Panc1 (cell line): ENCODE measurements around the gene SLC16A6. TPM values are rescaled to one million over a fixed set of nuclear protein-coding genes. Genes with fewer than 3 reads are reported as not detected.

ENCODE experiments used
- ATAC-seq: fragments of 200-7000 bp; cut with Tn5 transposase; 2 replicates; pipeline ENCODE4 v1.9.1; 2020; ENCODE audit warnings: mild to moderate bottlenecking, moderate library complexity
- BruUV-seq: library from RNA; stranded (reverse); fragments of 400-500 nt; replicated peaks from 2 replicates; lab custom pipeline; 2021; lab: Mats Ljungman, UMichigan
- CTCF ChIA-PET: fragments of 300-600 bp; sonication (Branson Sonifier 250); formaldehyde crosslinking; loops from one replicate; lab custom pipeline; 2022; ENCODE audit warnings: antibody characterized with exemption; lab: Charles Lee
- POLR2A ChIA-PET: fragments of 300-600 bp; sonication (Branson Sonifier 250); formaldehyde crosslinking; loops from one replicate; lab custom pipeline; 2022; ENCODE audit warnings: antibody characterized with exemption; lab: Charles Lee
- DNase-seq: peaks from one replicate; pipeline ENCODE4 v3.0.0-alpha.2; 2010; ENCODE audit warnings: low read depth, low spot score
- H3K27ac ChIP-seq: 2 replicates; pipeline ENCODE4 v1.5.1; 2011; ENCODE audit warnings: mild to moderate bottlenecking, low read length, inconsistent platforms
- H3K27me3 ChIP-seq: fragments of 200-500 bp; sonication (Bioruptor generic); 2 replicates; pipeline ENCODE4 v1.6.0; 2014; ENCODE audit warnings: low read length, inconsistent platforms; ENCODE audit not compliant: control insufficient read depth, insufficient read depth
- H3K36me3 ChIP-seq: fragments of 200-500 bp; sonication (Bioruptor generic); 2 replicates; pipeline ENCODE4 v1.5.1; 2014; ENCODE audit warnings: inconsistent platforms, mild to moderate bottlenecking, low read length, moderate library complexity; ENCODE audit not compliant: control insufficient read depth, insufficient read depth
- H3K4me1 ChIP-seq: 2 replicates; pipeline ENCODE4 v1.5.1; 2011; ENCODE audit warnings: inconsistent platforms, mild to moderate bottlenecking, low read length, moderate library complexity; ENCODE audit not compliant: control insufficient read depth, insufficient read depth
- H3K4me3 ChIP-seq, 2 experiments: 2 replicates each; pipeline ENCODE4 v1.5.1; 2011 to 2012; ENCODE audit warnings: low read depth in 2 of 2, low read length in 2 of 2, mild to moderate bottlenecking in 2 of 2, inconsistent platforms in 1 of 2, moderate library complexity in 1 of 2
- H3K9me3 ChIP-seq: fragments of 200-500 bp; sonication (Bioruptor generic); 2 replicates; pipeline ENCODE4 v1.5.1; 2014; ENCODE audit warnings: low read depth, mild to moderate bottlenecking, inconsistent platforms, low read length, moderate library complexity; ENCODE audit not compliant: control insufficient read depth, insufficient read depth
- POLR2AphosphoS5 ChIP-seq: IDR thresholded peaks from 2 replicates; pipeline ENCODE4 v1.6.1; 2012; ENCODE audit warnings: mild to moderate bottlenecking, low read depth, low read length, moderate library complexity
- SIN3A ChIP-seq: IDR thresholded peaks from 2 replicates; pipeline ENCODE4 v1.6.1; 2012; ENCODE audit warnings: low read depth, mild to moderate bottlenecking, low read length, moderate library complexity, borderline replicate concordance; ENCODE audit not compliant: insufficient read depth
- TCF7L2 ChIP-seq: IDR thresholded peaks from 2 replicates; pipeline ENCODE4 v1.6.1; 2011; ENCODE audit warnings: mild to moderate bottlenecking, low read depth, low read length, inconsistent platforms
- in situ Hi-C: cut with HindIII; loops from 2 replicates; pipeline ENCODE4 v1.10.0; 2016; ENCODE audit warnings: low sequenced_read_pairs, low pct_unique_long_range_greater_than_20kb
- intact Hi-C: fragments of 100-400 bp; cut with micrococcal nuclease; formaldehyde crosslinking; loops from one replicate; pipeline ENCODE4 v1.10.0; 2022; ENCODE audit not compliant: unreplicated experiment
- total RNA-seq: library from RNA; stranded (reverse); gene quantifications from one replicate; pipeline ENCODE4 v1.2.1, GENCODE V29; 2021; ENCODE audit not compliant: unreplicated experiment
- TF ChIP-seq, protein P1 (sequence below): fragments of 450-650 bp; IDR thresholded peaks from 2 replicates; pipeline ENCODE4 v1.5.1; 2017; ENCODE audit warnings: mild to moderate bottlenecking
- TF ChIP-seq, protein P2 (sequence below), 2 experiments: IDR thresholded peaks; 2 replicates each; pipeline ENCODE4 v1.6.1; 2011 to 2012; ENCODE audit warnings: low read depth in 2 of 2, control low read depth in 1 of 2, low read length in 1 of 2, mild to moderate bottlenecking in 1 of 2, moderate library complexity in 1 of 2; ENCODE audit not compliant: insufficient read depth in 1 of 2

The SLC16A6 gene
- total RNA-seq, 1 experiment from 2014 or later = 0.26 TPM

DNA sequence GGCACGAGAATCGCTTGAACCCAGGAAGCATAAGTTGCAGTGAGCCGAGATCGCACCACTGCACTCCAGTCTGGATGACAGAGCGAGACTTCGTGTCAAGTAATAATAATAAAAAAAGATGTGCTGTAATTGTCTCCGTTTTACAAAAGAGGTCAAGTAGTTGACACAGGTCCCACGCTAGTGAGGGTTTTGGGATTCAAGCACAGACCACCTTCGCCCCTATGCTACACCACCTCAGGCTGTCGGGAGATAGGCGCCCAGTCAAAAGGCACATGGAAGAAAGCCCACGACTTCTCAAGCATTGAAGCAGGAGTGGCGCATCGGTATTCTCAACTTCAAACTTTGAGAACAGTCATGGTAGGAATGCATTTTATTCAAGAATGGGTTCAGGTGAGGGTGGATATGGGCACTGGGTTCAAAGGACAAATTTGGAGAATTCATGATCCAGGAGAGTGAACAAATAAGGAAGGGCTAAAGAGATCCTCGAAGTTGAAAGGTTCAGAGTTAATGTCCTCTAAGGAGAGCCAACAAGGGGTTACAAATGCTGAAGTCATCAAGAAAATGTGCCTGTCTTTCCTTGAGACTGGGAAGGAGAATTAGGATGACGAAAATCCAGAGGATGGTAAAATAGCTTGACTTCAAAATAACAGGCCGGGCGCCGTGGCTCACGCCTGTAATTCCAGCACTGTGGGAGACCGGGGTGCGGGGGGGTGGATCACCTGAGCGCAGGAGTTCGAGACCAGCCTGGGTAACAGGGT is 44.5 kb downstream of the SLC16A6 start:
- DNase-seq (no peak), ATAC-seq (no peak)
- intact Hi-C loops = no loop called here
- Histone ChIP-seq H3K27ac (no peak overlapping the region), H3K36me3 (peaks cover 3% of the 10 kb centered on the region; the same call in 1 of the 2 replicates), H3K4me1 (peaks cover 3% of the 10 kb centered on the region; the same call in 1 of the 2 replicates), H3K27me3 (no peaks in the 10 kb centered on the region), H3K9me3 (no peaks in the 10 kb centered on the region), H3K4me3 (peak overlapping the region in 1 of 2 experiments; percentile 57; a peak in 3 of 4 replicates)
- TF ChIP-seq TCF7L2 = no peak
- TF ChIP-seq, protein P1, sequence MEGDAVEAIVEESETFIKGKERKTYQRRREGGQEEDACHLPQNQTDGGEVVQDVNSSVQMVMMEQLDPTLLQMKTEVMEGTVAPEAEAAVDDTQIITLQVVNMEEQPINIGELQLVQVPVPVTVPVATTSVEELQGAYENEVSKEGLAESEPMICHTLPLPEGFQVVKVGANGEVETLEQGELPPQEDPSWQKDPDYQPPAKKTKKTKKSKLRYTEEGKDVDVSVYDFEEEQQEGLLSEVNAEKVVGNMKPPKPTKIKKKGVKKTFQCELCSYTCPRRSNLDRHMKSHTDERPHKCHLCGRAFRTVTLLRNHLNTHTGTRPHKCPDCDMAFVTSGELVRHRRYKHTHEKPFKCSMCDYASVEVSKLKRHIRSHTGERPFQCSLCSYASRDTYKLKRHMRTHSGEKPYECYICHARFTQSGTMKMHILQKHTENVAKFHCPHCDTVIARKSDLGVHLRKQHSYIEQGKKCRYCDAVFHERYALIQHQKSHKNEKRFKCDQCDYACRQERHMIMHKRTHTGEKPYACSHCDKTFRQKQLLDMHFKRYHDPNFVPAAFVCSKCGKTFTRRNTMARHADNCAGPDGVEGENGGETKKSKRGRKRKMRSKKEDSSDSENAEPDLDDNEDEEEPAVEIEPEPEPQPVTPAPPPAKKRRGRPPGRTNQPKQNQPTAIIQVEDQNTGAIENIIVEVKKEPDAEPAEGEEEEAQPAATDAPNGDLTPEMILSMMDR = no peak
- TF ChIP-seq POLR2AphosphoS5 = no peak
- TF ChIP-seq, protein P2, sequence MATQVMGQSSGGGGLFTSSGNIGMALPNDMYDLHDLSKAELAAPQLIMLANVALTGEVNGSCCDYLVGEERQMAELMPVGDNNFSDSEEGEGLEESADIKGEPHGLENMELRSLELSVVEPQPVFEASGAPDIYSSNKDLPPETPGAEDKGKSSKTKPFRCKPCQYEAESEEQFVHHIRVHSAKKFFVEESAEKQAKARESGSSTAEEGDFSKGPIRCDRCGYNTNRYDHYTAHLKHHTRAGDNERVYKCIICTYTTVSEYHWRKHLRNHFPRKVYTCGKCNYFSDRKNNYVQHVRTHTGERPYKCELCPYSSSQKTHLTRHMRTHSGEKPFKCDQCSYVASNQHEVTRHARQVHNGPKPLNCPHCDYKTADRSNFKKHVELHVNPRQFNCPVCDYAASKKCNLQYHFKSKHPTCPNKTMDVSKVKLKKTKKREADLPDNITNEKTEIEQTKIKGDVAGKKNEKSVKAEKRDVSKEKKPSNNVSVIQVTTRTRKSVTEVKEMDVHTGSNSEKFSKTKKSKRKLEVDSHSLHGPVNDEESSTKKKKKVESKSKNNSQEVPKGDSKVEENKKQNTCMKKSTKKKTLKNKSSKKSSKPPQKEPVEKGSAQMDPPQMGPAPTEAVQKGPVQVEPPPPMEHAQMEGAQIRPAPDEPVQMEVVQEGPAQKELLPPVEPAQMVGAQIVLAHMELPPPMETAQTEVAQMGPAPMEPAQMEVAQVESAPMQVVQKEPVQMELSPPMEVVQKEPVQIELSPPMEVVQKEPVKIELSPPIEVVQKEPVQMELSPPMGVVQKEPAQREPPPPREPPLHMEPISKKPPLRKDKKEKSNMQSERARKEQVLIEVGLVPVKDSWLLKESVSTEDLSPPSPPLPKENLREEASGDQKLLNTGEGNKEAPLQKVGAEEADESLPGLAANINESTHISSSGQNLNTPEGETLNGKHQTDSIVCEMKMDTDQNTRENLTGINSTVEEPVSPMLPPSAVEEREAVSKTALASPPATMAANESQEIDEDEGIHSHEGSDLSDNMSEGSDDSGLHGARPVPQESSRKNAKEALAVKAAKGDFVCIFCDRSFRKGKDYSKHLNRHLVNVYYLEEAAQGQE (IDR thresholded peaks at IDR 0.05; ENCODE audit: insufficient read depth in 1 of 2, low read depth in 2 of 2, low read length in 1 of 2) = no peak
- no peak for TF ChIP-seq SIN3A
- ChIA-PET CTCF (no interaction called here), POLR2A (interaction anchor here (0.7 kb wide), 1 partner anchor 33 kb away, joined by 6 read pairs; no protein-coding TSS in a partner anchor)
- in situ Hi-C loops = no loop called here
- TSS peak; percentile 97 for BruUV-seq

DNA sequence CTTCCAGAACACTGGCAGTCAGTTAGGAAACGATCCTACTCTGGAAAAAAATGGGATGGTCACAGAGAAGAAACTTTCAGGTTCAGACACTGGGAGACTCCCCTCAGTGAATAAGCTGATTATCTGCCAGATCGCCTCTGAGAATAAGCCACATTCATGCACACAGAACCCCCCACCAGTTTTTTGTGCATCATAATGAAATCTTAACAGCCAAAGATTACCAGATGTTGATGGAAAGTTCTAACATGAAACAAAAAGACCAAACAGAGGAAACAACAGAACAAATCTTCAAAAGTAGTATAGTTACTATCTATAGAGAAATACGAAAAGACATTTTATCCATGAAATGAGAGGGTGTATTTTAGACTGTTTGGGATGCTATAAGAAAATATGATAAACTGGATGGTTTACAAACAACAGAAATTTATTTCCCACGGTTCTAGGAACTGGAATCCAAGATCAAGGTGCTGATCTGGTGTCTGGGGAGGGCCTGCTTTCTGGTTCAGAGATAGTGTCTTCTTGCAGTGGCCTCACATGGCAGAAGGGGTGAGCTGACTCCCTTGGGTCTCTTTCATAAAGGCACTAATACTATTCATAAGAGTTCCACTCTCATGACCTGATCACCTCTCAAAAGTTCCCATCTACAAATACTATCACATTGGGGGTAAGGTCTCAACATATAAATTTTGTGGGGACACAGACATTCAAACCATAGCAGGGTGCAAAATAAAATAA is 51.1 kb downstream of the SLC16A6 start:
- no peak for ATAC-seq
- Histone ChIP-seq H3K27me3 (no peaks in the 10 kb centered on the region), H3K4me3 (no peak overlapping the region), H3K36me3 (no peaks in the 10 kb centered on the region), H3K27ac (no peak overlapping the region), H3K9me3 (no peaks in the 10 kb centered on the region), H3K4me1 (no peaks in the 10 kb centered on the region)
- in situ Hi-C loops = no loop called here
- CTCF ChIA-PET = no interaction called here
- no peak for DNase-seq
- intact Hi-C loops = no loop called here
- no TSS peak for BruUV-seq
- POLR2A ChIA-PET = no interaction called here
- TF ChIP-seq, protein P1 = no peak
- TF ChIP-seq SIN3A (no peak), POLR2AphosphoS5 (no peak), TCF7L2 (no peak)
- TF ChIP-seq, protein P2 (IDR thresholded peaks at IDR 0.05; ENCODE audit: insufficient read depth in 1 of 2, low read depth in 2 of 2, low read length in 1 of 2) = no peak
